Bronchus fibroblast of lung (primary cell): ENCODE data around the gene PPP6R1. TPM values are rescaled to one million over a fixed set of nuclear protein-coding genes. Genes with fewer than 3 reads are reported as not detected.

ENCODE experiments used
- total RNA-seq: library from RNA; depleted of rRNA; stranded (reverse); fragments of >200 nt; gene quantifications from 2 replicates; pipeline ENCODE4 v1.2.3, GENCODE V29; 2015

The PPP6R1 gene
- total RNA-seq = 30.8 and 31.7 TPM in 2 replicates

GRCh38 chr19:55258828-55259539, at the start of gene PPP6R1:
Gene PPP6R1 (minus strand): TSS chr19:55259017. CDS start chr19:55247103, 11,914 bp downstream.

GRCh38 chr19:55283548-55284377, 24.9 kb upstream of the PPP6R1 start, which contains the start of gene BRSK1:
Gene BRSK1 (plus strand): TSS chr19:55283997. CDS start chr19:55284443, 446 bp downstream.

GRCh38 chr19:55279770-55280643, 21.2 kb upstream of the PPP6R1 start, which contains the start of gene HSPBP1:
Gene HSPBP1 (minus strand): TSS chr19:55280110. CDS start chr19:55279608, 502 bp downstream.

GRCh38 chr19:55228403-55229031, 30.3 kb downstream of the PPP6R1 start, which contains the start of gene TMEM86B:
Gene TMEM86B (minus strand): TSS chr19:55228763. CDS start chr19:55228741, 22 bp downstream.

GRCh38 chr19:55208880-55209692, 49.7 kb downstream of the PPP6R1 start, which contains the start of gene PTPRH:
Gene PTPRH (minus strand): TSS chr19:55209501. CDS start chr19:55209433, 68 bp downstream.

Other genes with a start within 250 kb of the PPP6R1 start
- gene GP6, start 220.8 kb downstream of the PPP6R1 start, total RNA-seq = not detected in 2 replicates
- 6.4 and 8.4 TPM in 2 replicates for gene RDH13, start 195.9 kb downstream of the PPP6R1 start, total RNA-seq
- gene EPS8L1, start 183.1 kb downstream of the PPP6R1 start, total RNA-seq = 4.9 and 5.9 TPM in 2 replicates
- gene PPP1R12C, start 141.4 kb downstream of the PPP6R1 start, total RNA-seq = 55.5 and 57.8 TPM in 2 replicates
- gene TNNT1, start 109.8 kb downstream of the PPP6R1 start, total RNA-seq = 0.34 and 0.89 TPM in 2 replicates
- not detected in 2 replicates for gene TNNI3, start 101.3 kb downstream of the PPP6R1 start, total RNA-seq
- gene DNAAF3, start 92.4 kb downstream of the PPP6R1 start, total RNA-seq = 0.15 and 0.34 TPM in 2 replicates
- gene SYT5, start 78.7 kb downstream of the PPP6R1 start, total RNA-seq = not detected in 2 replicates
- 0.74 and 1.0 TPM in 2 replicates for gene PTPRH, start 49.5 kb downstream of the PPP6R1 start, total RNA-seq
- gene TMEM86B, start 30.3 kb downstream of the PPP6R1 start, total RNA-seq = 0.84 and 1.2 TPM in 2 replicates
- 51.3 and 58.7 TPM in 2 replicates for gene HSPBP1, start 21.1 kb upstream of the PPP6R1 start, total RNA-seq
- 4.9 and 5.8 TPM in 2 replicates for gene BRSK1, start 25.0 kb upstream of the PPP6R1 start, total RNA-seq
- not detected in 2 replicates for gene TMEM150B, start 66.3 kb upstream of the PPP6R1 start, total RNA-seq
- gene KMT5C, start 80.9 kb upstream of the PPP6R1 start, total RNA-seq = 5.5 and 7.4 TPM in 2 replicates
- 0.30 TPM in 1 of 2 replicates, not detected in the other for gene COX6B2, start 95.7 kb upstream of the PPP6R1 start, total RNA-seq
- not detected in 2 replicates for gene GARIN5B, start 104.2 kb upstream of the PPP6R1 start, total RNA-seq
- 2.4 and 10.4 TPM in 2 replicates for gene IL11, start 111.4 kb upstream of the PPP6R1 start, total RNA-seq
- not detected in 2 replicates for gene TMEM190, start 117.8 kb upstream of the PPP6R1 start, total RNA-seq
- 0.17 and 1.8 TPM in 2 replicates for gene TMEM238, start 125.3 kb upstream of the PPP6R1 start, total RNA-seq
- gene RPL28, start 126.9 kb upstream of the PPP6R1 start, total RNA-seq = 462 and 817 TPM in 2 replicates
- gene UBE2S, start 148.8 kb upstream of the PPP6R1 start, total RNA-seq = 249 and 263 TPM in 2 replicates
- gene SHISA7, start 184.3 kb upstream of the PPP6R1 start, total RNA-seq = not detected in 2 replicates
- gene ISOC2, start 202.6 kb upstream of the PPP6R1 start, total RNA-seq = 74.8 and 86.4 TPM in 2 replicates
- gene C19orf85, start 205.7 kb upstream of the PPP6R1 start, total RNA-seq = not detected in 2 replicates
- gene ZNF628, start 217.6 kb upstream of the PPP6R1 start, total RNA-seq = 5.4 and 9.4 TPM in 2 replicates
- gene NAT14, start 226.2 kb upstream of the PPP6R1 start, total RNA-seq = 25.1 and 29.8 TPM in 2 replicates
- 0.89 and 1.7 TPM in 2 replicates for gene SSC5D, start 229.4 kb upstream of the PPP6R1 start, total RNA-seq